ENCODE measurements around the gene AP1B1.
A peak's percentile ranks its signal among the peaks of the same experiment; 100 is the strongest.
"Not testable (repeated sequence)": the region's sequence is repeated elsewhere in the genome, so short reads cannot be mapped to it uniquely, and the experiment has no call there.

AP1B1 gene

GRCh38 chr22:29387921-29388758 lies at the start of gene AP1B1:
Gene AP1B1, minus strand, starts transcription at chr22:29388570. Its CDS starts 21,327 bp downstream, at chr22:29367243.
- DNase-seq: peak; percentile 89

- no peak for DNase-seq
Measured at GRCh38 chr22:29435236-29436136, 47.1 kb upstream of the AP1B1 start.

- no peak for DNase-seq
Measured at GRCh38 chr22:29434288-29434687, 45.9 kb upstream of the AP1B1 start.

GRCh38 chr22:29433856-29434255 lies 45.5 kb upstream of the AP1B1 start:
- DNase-seq: no peak

- no peak for DNase-seq
Measured at GRCh38 chr22:29431986-29432385, 43.6 kb upstream of the AP1B1 start.

GRCh38 chr22:29427176-29427760 lies 38.9 kb upstream of the AP1B1 start:
- peak; percentile 7 for DNase-seq

- no peak for DNase-seq
Measured at GRCh38 chr22:29426476-29426875, 38.1 kb upstream of the AP1B1 start.

GRCh38 chr22:29418704-29419103 lies 30.3 kb upstream of the AP1B1 start:
- not testable (repeated sequence) for DNase-seq

GRCh38 chr22:29414951-29415591 lies 26.7 kb upstream of the AP1B1 start:
- DNase-seq: not testable (repeated sequence)

- not testable (repeated sequence) for DNase-seq
Measured at GRCh38 chr22:29412772-29413171, 24.4 kb upstream of the AP1B1 start.

- not testable (repeated sequence) for DNase-seq
Measured at GRCh38 chr22:29411569-29412211, 23.3 kb upstream of the AP1B1 start.

- DNase-seq: no peak
Measured at GRCh38 chr22:29408940-29409339, 20.6 kb upstream of the AP1B1 start.

GRCh38 chr22:29401538-29401937 lies 13.2 kb upstream of the AP1B1 start:
- not testable (repeated sequence) for DNase-seq

GRCh38 chr22:29400576-29400975 lies 12.2 kb upstream of the AP1B1 start:
- DNase-seq: no peak

GRCh38 chr22:29397791-29398190 lies 9.4 kb upstream of the AP1B1 start:
- no peak for DNase-seq

- no peak for DNase-seq
Measured at GRCh38 chr22:29396126-29396525, 7.8 kb upstream of the AP1B1 start.

- DNase-seq: peak; percentile 64
Measured at GRCh38 chr22:29394931-29395581, 6.7 kb upstream of the AP1B1 start.

- DNase-seq: no peak
Measured at GRCh38 chr22:29393019-29393608, 4.7 kb upstream of the AP1B1 start.

GRCh38 chr22:29391546-29391945 lies 3.2 kb upstream of the AP1B1 start:
- no peak for DNase-seq

- no peak for DNase-seq
Measured at GRCh38 chr22:29390270-29390669, 1.9 kb upstream of the AP1B1 start.

GRCh38 chr22:29388759-29389090 lies 355 bp upstream of the AP1B1 start:
- DNase-seq: no peak
